Measurements from ENCODE around the gene DCDC2C.
A peak's percentile ranks its signal among the peaks of the same experiment; 100 is the strongest.
"Not testable (repeated sequence)": the region's sequence is repeated elsewhere in the genome, so short reads cannot be mapped to it uniquely, and the experiment has no call there.

Gene DCDC2C

DNA sequence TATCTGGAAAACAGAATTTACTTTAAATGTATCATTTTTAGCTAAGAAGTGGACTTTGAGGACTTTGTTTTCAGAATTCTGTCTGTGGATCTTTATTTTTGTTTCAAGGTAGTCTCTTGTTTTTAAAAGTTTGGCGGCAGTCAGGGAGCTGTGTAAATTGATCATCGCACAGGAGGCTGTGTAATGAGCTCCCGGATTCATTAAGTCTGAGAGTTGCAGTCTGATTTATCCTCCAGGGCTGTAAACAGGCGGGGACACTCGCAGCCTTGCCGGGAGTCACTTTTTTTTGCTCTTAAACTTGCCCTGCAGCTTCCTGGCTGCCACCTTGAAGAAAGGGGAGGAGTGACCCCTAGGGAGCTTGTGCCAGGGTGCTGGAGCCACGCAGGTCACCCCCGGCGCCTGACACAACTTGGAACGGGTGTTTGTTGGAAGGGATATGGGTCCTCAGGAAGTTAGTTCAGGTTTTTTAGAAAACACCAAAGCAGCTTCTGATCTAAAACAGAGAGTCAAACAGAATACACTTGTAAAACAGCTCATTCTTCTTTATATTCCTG, 76.2 kb downstream of the DCDC2C start:
- DNase-seq: no peak

DNA sequence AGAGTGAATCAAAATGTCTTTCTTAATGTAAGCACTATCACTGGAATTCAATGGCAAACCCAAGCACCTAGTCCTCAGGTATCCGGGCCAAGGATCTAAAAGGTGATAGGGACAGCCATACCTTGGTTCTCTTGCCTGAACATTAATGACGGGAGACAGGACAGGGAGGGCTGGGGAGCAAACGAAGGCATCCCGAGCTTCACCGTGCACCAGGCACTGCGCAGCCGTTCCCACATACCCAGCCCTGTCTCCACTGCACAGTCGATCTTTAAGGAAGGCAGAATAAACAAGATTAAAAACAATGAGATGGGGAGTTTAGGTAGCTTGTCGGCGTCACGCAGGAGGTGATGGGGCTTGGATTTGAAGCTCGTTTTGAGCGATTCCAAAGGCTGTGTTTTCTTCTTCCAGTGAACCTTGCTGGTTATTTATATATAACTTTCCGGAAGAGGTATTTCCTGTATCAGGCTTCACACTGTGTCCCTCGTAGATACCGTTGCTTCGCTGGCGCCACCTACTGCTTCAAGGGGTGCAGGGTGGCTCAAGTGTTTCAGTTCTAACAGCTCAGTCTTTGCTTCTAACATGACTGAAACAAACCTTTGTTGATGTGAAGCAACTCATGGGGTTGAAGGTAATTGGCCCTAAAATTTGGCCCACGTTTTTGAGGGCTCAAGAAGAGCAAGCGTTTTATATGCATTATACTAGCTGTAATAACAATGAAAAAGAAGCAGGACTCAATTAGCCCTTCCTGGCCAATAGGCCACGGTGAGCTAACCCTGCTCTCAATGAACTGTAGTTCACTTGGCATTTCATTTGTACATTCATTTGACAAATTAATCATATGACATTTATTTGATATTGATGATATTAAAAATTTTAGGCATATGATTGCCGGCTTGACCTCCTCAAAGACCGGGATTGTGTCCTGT, 77.4 kb downstream of the DCDC2C start:
- peak; percentile 82 for DNase-seq

- no peak for DNase-seq
Measured at GRCh38 chr2:3784731-3785130, 81.4 kb downstream of the DCDC2C start.

GRCh38 chr2:3785220-3785889, 82.0 kb downstream of the DCDC2C start:
- DNase-seq: no peak

DNA sequence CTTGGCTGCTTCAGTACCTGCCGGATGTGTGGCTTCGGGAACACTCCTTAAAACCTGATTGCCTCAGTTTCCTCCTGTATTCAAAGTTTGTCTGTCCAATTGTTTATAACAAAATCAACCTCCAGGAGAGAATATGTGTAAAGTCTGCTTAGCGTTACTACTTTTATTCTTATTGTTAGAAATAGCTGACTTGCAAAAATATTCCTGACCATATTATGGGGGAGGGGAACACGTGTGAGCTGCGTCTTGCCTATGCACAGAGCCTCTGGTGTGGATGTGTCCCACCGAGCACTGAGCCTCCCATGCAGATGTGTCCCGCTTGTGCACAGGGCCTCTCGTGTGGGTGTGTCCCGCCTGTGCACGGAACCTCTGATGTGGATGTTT, 82.5 kb downstream of the DCDC2C start:
- DNase-seq: no peak

DNA sequence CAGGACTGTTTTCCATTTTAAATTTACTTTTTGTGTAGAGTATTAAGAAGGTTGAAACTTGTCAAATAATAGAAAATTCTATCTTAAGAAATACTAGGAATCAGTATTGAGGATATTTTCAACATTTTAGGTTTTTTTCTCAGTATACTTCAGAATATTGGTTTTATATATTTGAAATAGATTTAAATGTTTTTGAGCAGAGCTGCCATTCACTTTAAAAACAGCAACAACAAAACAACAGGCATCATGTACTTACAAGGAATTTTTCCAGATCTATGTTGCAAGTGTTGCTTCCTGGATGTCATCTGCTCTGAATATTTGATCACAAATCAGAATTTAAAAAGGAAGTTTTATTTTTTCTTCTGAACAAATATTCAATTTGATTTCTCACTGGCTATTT, 84.4 kb downstream of the DCDC2C start:
- DNase-seq: no peak

- no peak for DNase-seq
Measured at GRCh38 chr2:3789256-3789655, 85.9 kb downstream of the DCDC2C start.

GRCh38 chr2:3793249-3793648, 89.9 kb downstream of the DCDC2C start:
- DNase-seq: no peak

DNA sequence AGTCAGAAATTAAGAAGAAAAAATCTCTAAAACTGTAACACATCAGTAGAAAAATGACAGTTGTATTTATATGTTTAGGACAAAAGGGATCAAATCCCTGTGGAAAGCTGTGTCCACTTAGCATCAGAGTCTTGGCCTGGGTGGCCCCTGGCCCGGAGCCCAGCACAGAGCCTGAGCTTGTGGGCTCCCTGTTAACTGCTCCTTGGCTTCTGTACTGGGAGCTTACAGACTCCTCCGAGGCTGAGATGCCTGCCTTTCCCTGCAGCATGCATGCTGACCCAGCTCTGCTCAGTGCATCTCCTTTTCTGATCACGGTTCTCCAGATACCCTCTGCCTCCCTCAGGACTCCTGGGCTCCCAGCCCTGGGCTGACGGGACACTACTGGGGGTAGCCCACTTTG, 98.1 kb downstream of the DCDC2C start:
- no peak for DNase-seq

DNA sequence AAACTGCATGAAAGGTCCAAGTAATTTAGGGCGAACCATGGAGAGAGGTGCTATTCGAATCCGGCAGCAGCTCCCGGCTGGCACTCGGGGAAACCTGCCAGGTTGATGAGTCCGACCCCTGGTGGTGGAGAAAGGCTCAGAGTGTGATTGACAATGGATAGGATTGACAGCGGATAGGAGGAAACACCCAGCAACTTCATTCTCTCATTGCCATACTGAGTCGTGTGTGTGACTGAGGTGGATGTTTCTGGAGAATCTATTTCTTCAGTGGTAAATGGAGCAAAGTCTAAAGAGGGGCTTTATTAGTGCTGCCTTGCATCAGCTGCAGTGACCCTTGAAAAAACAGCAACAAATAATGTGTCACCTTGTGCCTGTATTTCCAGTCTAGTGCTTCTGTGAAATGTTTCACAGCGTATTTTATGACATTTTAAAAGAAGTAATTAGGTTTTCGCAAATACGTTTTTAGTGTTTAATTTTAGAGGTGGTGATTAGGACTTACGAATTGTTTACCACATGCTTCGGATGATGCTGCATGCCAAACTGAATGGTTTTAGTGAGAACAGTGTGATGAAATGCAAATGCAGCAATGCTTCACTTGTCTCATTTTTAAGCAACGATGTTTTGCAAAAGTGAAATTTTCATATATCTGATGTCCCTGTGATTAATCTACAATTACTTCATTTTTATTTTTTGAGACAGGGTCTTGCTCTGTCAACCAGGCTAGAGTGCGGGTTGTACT, 102.0 kb downstream of the DCDC2C start:
- DNase-seq: no peak

DNA sequence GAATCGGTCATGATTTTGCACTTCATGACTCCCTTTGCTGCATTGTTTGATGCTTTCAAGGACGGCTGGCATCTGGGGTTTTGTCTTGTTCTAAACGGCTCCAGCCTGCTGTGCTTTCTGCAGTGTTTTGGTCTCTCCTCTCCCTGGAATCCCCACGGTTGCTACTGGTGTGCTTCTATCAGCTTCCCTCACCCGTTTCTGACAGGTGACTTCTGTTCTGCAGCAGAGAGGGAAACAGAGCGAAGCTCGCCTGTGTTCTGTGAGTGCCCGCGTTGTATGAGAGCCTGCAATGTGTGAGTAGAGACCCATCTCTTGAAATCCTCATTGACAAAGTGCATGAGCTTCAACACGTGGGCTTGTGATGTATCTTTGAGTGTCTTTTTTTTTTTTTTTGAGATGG, 102.8 kb downstream of the DCDC2C start:
- DNase-seq: no peak

DNA sequence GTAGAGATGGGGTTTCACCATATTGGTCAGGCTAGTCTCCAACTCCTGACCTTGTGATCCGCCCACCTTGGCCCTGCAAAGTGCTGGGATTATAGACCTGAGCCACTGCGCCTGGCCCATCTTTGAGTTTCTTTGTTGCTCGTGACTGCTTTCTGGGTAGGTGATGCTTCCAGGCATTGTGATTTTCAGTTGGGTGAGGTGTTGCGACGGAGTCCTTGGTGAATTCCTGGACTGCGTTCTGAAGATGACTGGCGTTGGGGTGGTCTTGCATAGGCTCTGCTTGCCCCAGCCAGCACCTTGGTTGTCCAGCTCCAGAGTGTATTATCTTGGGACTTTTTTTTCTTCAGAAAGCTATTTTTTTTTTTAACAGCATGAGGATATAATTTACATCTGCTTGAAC, 103.4 kb downstream of the DCDC2C start:
- DNase-seq: no peak

DNA sequence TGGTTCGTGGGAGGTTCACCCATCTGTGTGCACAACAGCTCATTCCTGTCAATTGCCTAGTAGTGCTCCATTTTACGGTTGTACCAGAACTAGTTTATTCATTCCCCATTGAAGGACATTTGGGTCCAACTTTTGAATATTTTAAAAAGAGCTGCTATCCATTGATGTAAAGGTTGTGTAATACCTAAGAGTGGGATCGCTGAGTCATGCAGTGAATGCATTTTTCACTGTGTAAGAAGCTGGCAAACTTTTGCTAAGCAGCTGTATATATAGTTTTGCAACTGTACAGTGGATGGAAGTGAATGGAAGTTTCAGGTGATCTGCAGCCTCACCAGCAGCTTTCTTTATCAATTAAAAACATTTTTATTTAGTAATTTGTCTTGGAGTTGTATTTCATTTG, 104.5 kb downstream of the DCDC2C start:
- no peak for DNase-seq

- no peak for DNase-seq
Measured at GRCh38 chr2:3814706-3815245, 111.4 kb downstream of the DCDC2C start.

- DNase-seq: not testable (repeated sequence)
Measured at GRCh38 chr2:3817144-3817543, 113.8 kb downstream of the DCDC2C start.

DNA sequence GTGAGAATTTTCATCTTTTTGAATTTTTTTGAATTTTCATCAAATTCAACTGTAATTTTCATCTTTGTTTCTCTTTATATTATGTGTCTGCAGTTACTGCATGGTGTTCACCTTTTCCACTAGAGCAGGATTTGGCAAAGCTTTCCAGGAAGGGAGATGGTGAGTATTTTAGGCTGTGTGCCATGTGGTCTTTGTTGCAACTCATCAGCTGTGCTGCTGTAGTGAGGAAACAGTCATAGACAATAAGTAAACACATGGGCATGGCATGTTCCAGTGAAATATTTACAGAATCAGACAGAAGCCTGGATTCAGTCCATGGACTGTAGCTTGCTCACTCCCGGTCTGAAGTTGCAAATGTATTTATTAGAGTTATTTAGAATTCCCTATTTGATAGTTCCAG, 120.4 kb downstream of the DCDC2C start:
- DNase-seq: no peak

DNA sequence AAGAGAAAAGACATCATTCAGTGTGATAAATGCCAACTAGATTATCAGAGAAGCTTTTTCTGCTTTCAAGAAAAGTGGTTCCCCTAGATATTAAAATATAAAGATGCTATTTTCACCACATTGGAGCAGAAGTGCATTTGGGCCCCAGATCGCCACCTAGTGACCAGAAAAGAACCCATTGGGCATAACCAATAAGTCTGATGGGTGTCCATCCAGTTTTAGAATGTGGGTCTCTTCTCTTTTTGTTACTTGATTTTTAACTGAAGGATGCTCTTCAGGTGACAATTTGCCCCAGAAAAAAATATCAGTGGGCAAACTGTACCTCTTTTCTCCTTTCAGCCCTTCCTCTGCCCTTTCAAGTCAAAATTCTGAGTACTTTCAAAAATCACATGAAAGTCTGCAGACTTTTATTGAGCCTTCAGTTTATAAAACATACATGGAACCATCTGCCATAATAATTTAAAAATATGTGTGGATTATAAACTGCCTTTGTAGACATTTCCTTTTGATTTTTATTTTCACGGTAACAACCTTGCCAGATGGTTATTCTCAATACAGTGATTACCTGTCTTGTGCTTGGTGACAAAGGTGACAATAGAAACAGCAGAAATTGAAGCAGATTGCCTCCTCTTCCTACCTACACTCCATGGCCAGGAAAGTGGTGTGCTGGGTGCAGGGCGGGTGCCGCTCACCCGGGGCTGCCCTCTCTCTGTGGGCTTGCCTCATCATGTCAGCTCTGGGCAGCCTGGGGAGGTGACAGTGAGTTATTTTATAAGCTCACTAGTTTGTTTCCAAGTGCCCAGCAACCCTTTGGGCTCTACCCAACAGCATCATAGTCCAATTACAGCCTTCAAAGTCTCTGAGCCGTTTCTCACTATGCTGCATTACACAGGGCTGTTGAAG, 124.5 kb downstream of the DCDC2C start:
- peak; percentile 28 for DNase-seq

DNA sequence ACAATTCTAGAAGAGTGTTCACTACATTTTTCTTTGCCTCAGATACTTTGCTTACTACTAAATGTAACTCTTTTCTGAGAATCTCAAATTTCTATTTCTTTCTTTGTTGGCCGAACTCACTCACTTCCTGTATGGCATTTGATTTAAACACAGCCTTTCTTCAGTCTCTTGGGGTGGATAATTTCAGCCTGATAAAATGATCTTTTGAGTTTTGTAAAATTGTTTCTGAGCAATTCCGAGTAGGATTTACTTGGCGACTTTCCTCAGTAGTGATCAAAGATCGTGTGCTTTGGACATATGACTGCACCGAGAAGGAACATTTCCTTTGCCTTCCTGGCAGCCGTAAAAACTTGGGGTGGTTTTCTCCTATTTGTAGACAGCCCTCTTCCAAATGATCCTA, 127.4 kb downstream of the DCDC2C start:
- DNase-seq: no peak

DNA sequence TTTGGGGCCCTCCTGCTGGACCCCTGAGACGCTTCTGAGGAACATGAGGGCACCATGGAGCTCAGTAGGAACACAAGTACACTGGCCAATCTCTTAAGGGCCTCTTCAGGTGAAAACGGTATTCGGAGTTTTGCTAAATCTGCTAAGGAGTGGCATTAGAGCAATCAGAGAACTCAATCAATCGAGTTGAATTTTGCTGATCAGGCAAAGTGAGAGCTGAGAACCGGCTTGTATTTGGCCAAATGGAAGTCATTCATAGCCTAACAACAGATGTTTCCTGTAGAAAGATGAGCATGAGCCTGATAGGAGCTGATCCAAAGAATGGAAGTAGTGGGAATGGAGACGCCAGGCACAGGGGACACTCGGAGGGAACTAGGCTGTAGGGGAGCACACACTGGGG, 133.7 kb downstream of the DCDC2C start:
- DNase-seq: no peak

GRCh38 chr2:3838348-3838747, 135.0 kb downstream of the DCDC2C start:
- DNase-seq: no peak

- no peak for DNase-seq
Measured at GRCh38 chr2:3839476-3839875, 136.1 kb downstream of the DCDC2C start.

- no peak for DNase-seq
Measured at GRCh38 chr2:3840611-3841155, 137.3 kb downstream of the DCDC2C start.
